SK-N-SH (cell line): ENCODE measurements around the gene CATSPER3. TPM values are rescaled to one million over a fixed set of nuclear protein-coding genes. Genes with fewer than 3 reads are reported as not detected.
A peak's percentile ranks its signal among the peaks of the same experiment; 100 is the strongest.

ENCODE experiments used
- CTCF ChIA-PET: fragments of 300-600, 350-600 bp; formaldehyde crosslinking; extraction: SDS; loops from one replicate; lab custom pipeline; 2021; lab: Yijun Ruan, JAX
- POLR2A ChIA-PET: fragments of 350-600 bp; sonication (Branson Sonifier 250); formaldehyde crosslinking; extraction: SDS; loops from one replicate; lab custom pipeline; 2020; ENCODE audit warnings: antibody characterized with exemption, inconsistent platforms; lab: Yijun Ruan, JAX
- DNase-seq: peaks from one replicate; pipeline ENCODE4 v3.0.0; 2012
- H2AFZ ChIP-seq: fragments of 200-600 bp; sonication (generic); 2 replicates; pipeline ENCODE4 v1.8.1; 2016; ENCODE audit warnings: antibody characterized with exemption, mild to moderate bottlenecking, low read depth
- H3F3A ChIP-seq: fragments of 200-600 bp; sonication (generic); replicated peaks from 2 replicates; pipeline ENCODE3; 2016; ENCODE audit warnings: antibody characterized with exemption, mild to moderate bottlenecking; ENCODE audit not compliant: insufficient read depth
- H3K27ac ChIP-seq, 2 experiments: fragments of 200-500 bp in 1 of 2; fragments of 200-600 bp in 1 of 2; sonication (Bioruptor generic) in 1 of 2; sonication (generic), shearing (Covaris generic) in 1 of 2; 2 replicates each; pipeline versions ENCODE4 v1.5.1 to v1.6.1; 2014 to 2016; ENCODE audit warnings: low read depth in 2 of 2, inconsistent platforms in 1 of 2, low read length in 1 of 2, mild to moderate bottlenecking in 1 of 2, mixed read lengths in 1 of 2
- H3K27me3 ChIP-seq: fragments of 200-600 bp; sonication (generic), shearing (Covaris generic); 2 replicates; pipeline ENCODE4 v1.6.1; 2016; ENCODE audit warnings: mixed run types; ENCODE audit not compliant: insufficient read depth
- H3K36me3 ChIP-seq, 2 experiments: fragments of 200-500 bp in 1 of 2; fragments of 200-600 bp in 1 of 2; sonication (Bioruptor generic) in 1 of 2; sonication (generic) in 1 of 2; replicated peaks in 1 of 2; 2 replicates each; pipeline versions ENCODE3 to v1.5.1; 2014 to 2016; ENCODE audit warnings: low read length in 1 of 2, mild to moderate bottlenecking in 1 of 2; ENCODE audit not compliant: insufficient read depth in 2 of 2, control insufficient read depth in 1 of 2
- H3K4me1 ChIP-seq, 2 experiments: fragments of 200-500 bp in 1 of 2; fragments of 200-600 bp in 1 of 2; sonication (Bioruptor generic) in 1 of 2; sonication (generic), shearing (Covaris generic) in 1 of 2; 2 replicates each; pipeline versions ENCODE4 v1.5.1 to v1.6.1; 2014 to 2016; ENCODE audit warnings: low read depth in 1 of 2, low read length in 1 of 2, mixed run types in 1 of 2; ENCODE audit not compliant: insufficient read depth in 2 of 2, control insufficient read depth in 1 of 2
- H3K4me2 ChIP-seq: fragments of 200-600 bp; sonication (generic), shearing (Covaris generic); 2 replicates; pipeline ENCODE4 v1.6.1; 2017; ENCODE audit warnings: mixed run types
- H3K4me3 ChIP-seq, 2 experiments: fragments of 200-500 bp in 1 of 2; fragments of 200-600 bp in 1 of 2; sonication (Bioruptor generic) in 1 of 2; sonication (generic), shearing (Covaris generic) in 1 of 2; 2 replicates each; pipeline versions ENCODE4 v1.5.1 to v1.8.1; 2014 to 2016; ENCODE audit warnings: low read depth in 2 of 2, inconsistent platforms in 1 of 2, low read length in 1 of 2, mild to moderate bottlenecking in 1 of 2, mixed read lengths in 1 of 2, moderate library complexity in 1 of 2
- H3K79me2 ChIP-seq: fragments of 200-600 bp; sonication (generic); 2 replicates; pipeline ENCODE4 v1.8.1; 2017; ENCODE audit warnings: mild to moderate bottlenecking; ENCODE audit not compliant: insufficient read depth
- H3K9ac ChIP-seq: fragments of 200-600 bp; sonication (generic); 2 replicates; pipeline ENCODE4 v1.6.1; 2017; ENCODE audit warnings: mixed run types
- H3K9me2 ChIP-seq: fragments of 200-600 bp; sonication (generic); 2 replicates; pipeline ENCODE4 v1.6.1; 2017; ENCODE audit warnings: mixed run types
- H3K9me3 ChIP-seq: fragments of 200-600 bp; sonication (generic); 2 replicates; pipeline ENCODE4 v1.6.1; 2017; ENCODE audit warnings: mixed run types, mild to moderate bottlenecking, moderate library complexity
- H4K20me1 ChIP-seq: fragments of 200-600 bp; sonication (generic); 2 replicates; pipeline ENCODE4 v1.6.1; 2017; ENCODE audit warnings: mild to moderate bottlenecking, mixed run types; ENCODE audit not compliant: insufficient read depth
- ELF1 ChIP-seq: IDR thresholded peaks from 2 replicates; pipeline ENCODE4 v1.4.0; 2012
- EZH2phosphoT487 ChIP-seq: fragments of 200-600 bp; sonication (generic); IDR thresholded peaks from 2 replicates; pipeline ENCODE4 v1.6.1; 2017; ENCODE audit warnings: low read depth, mixed run types, mild to moderate bottlenecking, antibody characterized with exemption, moderate library complexity, borderline replicate concordance
- FOSL2 ChIP-seq: IDR thresholded peaks from 2 replicates; pipeline ENCODE4 v1.4.0; 2012; ENCODE audit warnings: low read depth, mild to moderate bottlenecking, moderate library complexity, borderline replicate concordance
- FOXM1 ChIP-seq: IDR thresholded peaks from 2 replicates; pipeline ENCODE4 v1.4.0; 2012; ENCODE audit warnings: low read depth, mild to moderate bottlenecking
- GABPA ChIP-seq: IDR thresholded peaks from 2 replicates; pipeline ENCODE4 v1.4.0; 2012; ENCODE audit warnings: low read depth, mild to moderate bottlenecking
- GATA2 ChIP-seq: sonication (generic); formaldehyde crosslinking; IDR thresholded peaks from 2 replicates; pipeline ENCODE4 v1.5.0; 2020; ENCODE audit warnings: mild to moderate bottlenecking, missing genetic modification reagents
- POLR2AphosphoS5 ChIP-seq: IDR thresholded peaks from 2 replicates; pipeline ENCODE4 v1.6.1; 2012; ENCODE audit warnings: low read depth, low read length
- RXRA ChIP-seq: IDR thresholded peaks from 2 replicates; pipeline ENCODE4 v1.4.0; 2012; ENCODE audit warnings: low read depth, mild to moderate bottlenecking, borderline replicate concordance
- SMC3 ChIP-seq: IDR thresholded peaks from 2 replicates; pipeline ENCODE4 v1.6.1; 2012; ENCODE audit warnings: low read depth, low read length, improper control_type of control experiment
- TEAD4 ChIP-seq: IDR thresholded peaks from 2 replicates; pipeline ENCODE4 v1.4.0; 2012; ENCODE audit warnings: mild to moderate bottlenecking, borderline replicate concordance; ENCODE audit not compliant: insufficient read depth
- WGBS: methylation state at CpG from one replicate; pipeline ENCODE4 v1.1.6; 2017; ENCODE audit warnings: low lambda C conversion rate; 5-methylcytosine and 5-hydroxymethylcytosine counted together
- polyA plus RNA-seq, 3 experiments: library from polyadenylated mRNA; depleted of rRNA; stranded (reverse); fragments of >200 nt; gene quantifications; 2 replicates each; pipeline ENCODE4 v1.2.3, GENCODE V29; 2012
- TF ChIP-seq, protein P1 (sequence below): IDR thresholded peaks from 2 replicates; pipeline ENCODE4; 2012
- TF ChIP-seq, protein P2 (sequence below): fragments of 150-350 bp; IDR thresholded peaks from 2 replicates; pipeline ENCODE4 v1.6.1; 2017; ENCODE audit warnings: antibody characterized with exemption, low read length, low read depth, borderline replicate concordance
- TF ChIP-seq, protein P3 (sequence below): fragments of 150-350 bp; IDR thresholded peaks from 2 replicates; pipeline ENCODE4 v1.6.1; 2016; ENCODE audit warnings: mild to moderate bottlenecking, low read depth, low read length
- TF ChIP-seq, protein P4 (sequence below): fragments of 200-600 bp; sonication (generic); IDR thresholded peaks from 2 replicates; pipeline ENCODE4 v1.6.1; 2017; ENCODE audit warnings: antibody characterized with exemption, mild to moderate bottlenecking, moderate library complexity
- TF ChIP-seq, protein P5 (sequence below): IDR thresholded peaks from 2 replicates; pipeline ENCODE4 v1.4.0; 2012; ENCODE audit warnings: low read depth

CATSPER3 gene
- polyA plus RNA-seq, 1 of the 3 experiments (the other 2 are of a cell fraction) = 0.26 TPM

DNA sequence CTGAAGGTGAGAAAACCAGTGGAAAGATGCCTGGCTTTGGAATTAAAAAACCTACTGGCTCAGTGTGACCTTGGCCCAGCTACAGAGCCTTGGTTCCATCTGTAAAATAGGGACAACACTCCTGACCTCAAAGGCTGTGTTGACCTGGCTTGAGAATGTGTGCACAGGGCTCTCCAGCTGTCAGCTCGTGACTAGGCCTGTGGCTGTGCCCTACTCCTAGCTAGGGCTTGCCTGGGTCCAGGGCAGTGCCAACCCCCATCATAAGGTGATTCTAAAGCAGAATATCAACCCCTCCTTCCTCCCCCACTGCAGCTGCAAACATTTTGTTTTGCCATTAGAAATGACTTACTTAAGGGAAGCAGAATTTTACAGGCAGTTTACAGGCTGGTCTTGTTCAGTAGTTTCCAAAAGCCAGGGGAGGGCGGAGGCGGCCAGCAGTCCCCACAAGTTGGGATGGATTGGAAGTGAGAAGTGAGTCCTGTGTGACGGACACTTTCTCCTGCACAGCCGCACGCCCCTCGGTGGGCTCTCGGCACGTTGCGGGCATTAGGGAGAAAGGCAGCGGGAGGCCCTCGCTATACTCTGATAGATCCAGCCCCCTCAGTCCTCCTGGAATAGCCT lies 59.0 kb downstream of the CATSPER3 start:
- Histone ChIP-seq H3K9ac (no peak overlapping the region), H3K4me3 (no peak overlapping the region), H3K79me2 (no peaks in the 10 kb centered on the region), H3K36me3 (no peaks in the 10 kb centered on the region), H3K9me2 (no peaks in the 10 kb centered on the region), H3K9me3 (no peaks in the 10 kb centered on the region), H3K4me2 (no peak overlapping the region), H3F3A (no peaks in the 10 kb centered on the region), H2AFZ (no peak overlapping the region), H4K20me1 (no peaks in the 10 kb centered on the region), H3K27ac (no peak overlapping the region), H3K27me3 (peaks cover 57% of the 10 kb centered on the region), H3K4me1 (peaks cover 0 to 3% of the 10 kb centered on the region in 2 experiments; a peak in 1 of 4 replicates)
- peak; percentile 55 for DNase-seq
- 90% methylated on average over 9 of the region's 12 CpGs for WGBS
- POLR2A ChIA-PET = no interaction called here
- TF ChIP-seq SMC3 (no peak), EZH2phosphoT487 (no peak), FOXM1 (no peak), TEAD4 (no peak)
- TF ChIP-seq, protein P1, sequence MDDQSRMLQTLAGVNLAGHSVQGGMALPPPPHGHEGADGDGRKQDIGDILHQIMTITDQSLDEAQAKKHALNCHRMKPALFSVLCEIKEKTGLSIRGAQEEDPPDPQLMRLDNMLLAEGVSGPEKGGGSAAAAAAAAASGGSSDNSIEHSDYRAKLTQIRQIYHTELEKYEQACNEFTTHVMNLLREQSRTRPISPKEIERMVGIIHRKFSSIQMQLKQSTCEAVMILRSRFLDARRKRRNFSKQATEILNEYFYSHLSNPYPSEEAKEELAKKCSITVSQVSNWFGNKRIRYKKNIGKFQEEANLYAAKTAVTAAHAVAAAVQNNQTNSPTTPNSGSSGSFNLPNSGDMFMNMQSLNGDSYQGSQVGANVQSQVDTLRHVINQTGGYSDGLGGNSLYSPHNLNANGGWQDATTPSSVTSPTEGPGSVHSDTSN = no peak
- TF ChIP-seq, protein P2, sequence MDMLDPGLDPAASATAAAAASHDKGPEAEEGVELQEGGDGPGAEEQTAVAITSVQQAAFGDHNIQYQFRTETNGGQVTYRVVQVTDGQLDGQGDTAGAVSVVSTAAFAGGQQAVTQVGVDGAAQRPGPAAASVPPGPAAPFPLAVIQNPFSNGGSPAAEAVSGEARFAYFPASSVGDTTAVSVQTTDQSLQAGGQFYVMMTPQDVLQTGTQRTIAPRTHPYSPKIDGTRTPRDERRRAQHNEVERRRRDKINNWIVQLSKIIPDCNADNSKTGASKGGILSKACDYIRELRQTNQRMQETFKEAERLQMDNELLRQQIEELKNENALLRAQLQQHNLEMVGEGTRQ = no peak
- TF ChIP-seq, protein P3, sequence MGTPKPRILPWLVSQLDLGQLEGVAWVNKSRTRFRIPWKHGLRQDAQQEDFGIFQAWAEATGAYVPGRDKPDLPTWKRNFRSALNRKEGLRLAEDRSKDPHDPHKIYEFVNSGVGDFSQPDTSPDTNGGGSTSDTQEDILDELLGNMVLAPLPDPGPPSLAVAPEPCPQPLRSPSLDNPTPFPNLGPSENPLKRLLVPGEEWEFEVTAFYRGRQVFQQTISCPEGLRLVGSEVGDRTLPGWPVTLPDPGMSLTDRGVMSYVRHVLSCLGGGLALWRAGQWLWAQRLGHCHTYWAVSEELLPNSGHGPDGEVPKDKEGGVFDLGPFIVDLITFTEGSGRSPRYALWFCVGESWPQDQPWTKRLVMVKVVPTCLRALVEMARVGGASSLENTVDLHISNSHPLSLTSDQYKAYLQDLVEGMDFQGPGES = no peak
- TF ChIP-seq, protein P4, sequence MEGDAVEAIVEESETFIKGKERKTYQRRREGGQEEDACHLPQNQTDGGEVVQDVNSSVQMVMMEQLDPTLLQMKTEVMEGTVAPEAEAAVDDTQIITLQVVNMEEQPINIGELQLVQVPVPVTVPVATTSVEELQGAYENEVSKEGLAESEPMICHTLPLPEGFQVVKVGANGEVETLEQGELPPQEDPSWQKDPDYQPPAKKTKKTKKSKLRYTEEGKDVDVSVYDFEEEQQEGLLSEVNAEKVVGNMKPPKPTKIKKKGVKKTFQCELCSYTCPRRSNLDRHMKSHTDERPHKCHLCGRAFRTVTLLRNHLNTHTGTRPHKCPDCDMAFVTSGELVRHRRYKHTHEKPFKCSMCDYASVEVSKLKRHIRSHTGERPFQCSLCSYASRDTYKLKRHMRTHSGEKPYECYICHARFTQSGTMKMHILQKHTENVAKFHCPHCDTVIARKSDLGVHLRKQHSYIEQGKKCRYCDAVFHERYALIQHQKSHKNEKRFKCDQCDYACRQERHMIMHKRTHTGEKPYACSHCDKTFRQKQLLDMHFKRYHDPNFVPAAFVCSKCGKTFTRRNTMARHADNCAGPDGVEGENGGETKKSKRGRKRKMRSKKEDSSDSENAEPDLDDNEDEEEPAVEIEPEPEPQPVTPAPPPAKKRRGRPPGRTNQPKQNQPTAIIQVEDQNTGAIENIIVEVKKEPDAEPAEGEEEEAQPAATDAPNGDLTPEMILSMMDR = no peak
- CTCF ChIA-PET = interaction anchor here (0.9 to 1.0 kb wide), 2 partner anchors 15 to 122 kb away, joined by 4 read pairs; partner anchors contain the start of gene PCBD2

DNA sequence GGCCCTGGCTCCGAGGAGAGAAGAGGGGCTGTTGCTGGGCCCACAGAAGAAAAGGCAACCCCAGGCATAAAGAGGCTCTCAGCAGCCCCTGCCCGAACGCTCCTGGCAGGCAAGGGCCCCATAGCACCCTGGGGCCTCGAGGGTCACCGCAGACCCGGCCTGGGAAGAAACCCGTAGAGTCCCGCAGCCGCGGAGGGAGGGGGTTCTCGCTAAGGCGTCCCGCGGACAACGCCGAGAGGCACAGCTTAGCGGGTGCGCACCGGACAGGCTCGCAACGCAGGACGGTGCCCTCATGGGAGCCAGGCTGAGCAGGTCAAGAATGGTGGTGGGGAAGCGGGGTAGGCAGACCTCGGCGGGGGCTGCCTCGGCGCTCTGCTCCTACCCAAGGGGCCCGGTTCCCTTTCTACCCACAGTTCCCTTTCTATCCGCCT lies 59.6 kb downstream of the CATSPER3 start:
- POLR2A ChIA-PET = no interaction called here
- no peaks in the 10 kb centered on the region for H3K36me3 ChIP-seq
- no peaks in the 10 kb centered on the region for H3K9me2 ChIP-seq
- no peak for DNase-seq
- no peaks in the 10 kb centered on the region for H3K79me2 ChIP-seq
- H3K4me3 ChIP-seq = no peak overlapping the region
- 76% methylated on average over 6 of the region's 29 CpGs for WGBS
- H4K20me1 ChIP-seq = no peaks in the 10 kb centered on the region
- CTCF ChIA-PET = interaction anchor here (0.8 kb wide), 1 partner anchor 82 kb away, joined by 4 read pairs; no protein-coding TSS in a partner anchor
- H3K4me1 ChIP-seq = peaks cover 0 to 3% of the 10 kb centered on the region in 2 experiments; a peak in 1 of 4 replicates
- H3K9me3 ChIP-seq = no peaks in the 10 kb centered on the region
- no peak overlapping the region for H3K27ac ChIP-seq
- H3K4me2 ChIP-seq = no peak overlapping the region
- no peaks in the 10 kb centered on the region for H3F3A ChIP-seq
- no peak overlapping the region for H3K9ac ChIP-seq
- H3K27me3 ChIP-seq = peaks cover 60% of the 10 kb centered on the region
- H2AFZ ChIP-seq = no peak overlapping the region
- TF ChIP-seq GATA2 (CRISPR knock-in tag) = no peak
- TF ChIP-seq, protein P2 = no peak
- TF ChIP-seq RXRA = no peak
- TF ChIP-seq GABPA = no peak
- TF ChIP-seq POLR2AphosphoS5 = no peak
- TF ChIP-seq, protein P4 = no peak
- no peak for TF ChIP-seq FOSL2
- TF ChIP-seq, protein P5, sequence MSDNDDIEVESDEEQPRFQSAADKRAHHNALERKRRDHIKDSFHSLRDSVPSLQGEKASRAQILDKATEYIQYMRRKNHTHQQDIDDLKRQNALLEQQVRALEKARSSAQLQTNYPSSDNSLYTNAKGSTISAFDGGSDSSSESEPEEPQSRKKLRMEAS = no peak
- TF ChIP-seq ELF1 = no peak
